H1 (cell line): Measurements from ENCODE around the gene VGLL4. TPM values are rescaled to one million over a fixed set of nuclear protein-coding genes. Genes with fewer than 3 reads are reported as not detected.

Experiments
- polyA plus RNA-seq, 7 experiments: library from polyadenylated mRNA; depleted of rRNA in 3 of 7; stranded (reverse) in 5 of 7; unstranded in 2 of 7; fragments of >200 nt in 5 of 7; fragments of 200-250 nt in 2 of 7; gene quantifications; 1 replicate in 5 of 7; 2 replicates in 1 of 7; 4 replicates in 1 of 7; pipeline versions ENCODE4 v1.2.1 to v1.2.3, GENCODE V29; 2011 to 2013; ENCODE audit warnings: missing spikeins in 2 of 7, mixed read lengths in 2 of 7
- total RNA-seq: library from RNA; stranded (reverse); fragmentation: NEBNext Ultra II Directional; extraction: Animal tissue kit (Norgen Biotek cat#: 25700); gene quantifications from 2 replicates; pipeline ENCODE4 v1.2.1, GENCODE V29; 2021
- TF ChIP-seq, protein P1 (sequence below): IDR thresholded peaks from 2 replicates; pipeline ENCODE4 v1.6.1; 2012; ENCODE audit warnings: inconsistent platforms

Gene VGLL4
- total and polyA plus RNA-seq, 2 of the 8 experiments (the other 6 are each of a cell fraction or from before 2014, with no cell fraction given), result 45.1 to 50.0 TPM

GRCh38 chr3:11654166-11654565 lies 10.5 kb upstream of the VGLL4 start (continued):
- TF ChIP-seq, protein P1, sequence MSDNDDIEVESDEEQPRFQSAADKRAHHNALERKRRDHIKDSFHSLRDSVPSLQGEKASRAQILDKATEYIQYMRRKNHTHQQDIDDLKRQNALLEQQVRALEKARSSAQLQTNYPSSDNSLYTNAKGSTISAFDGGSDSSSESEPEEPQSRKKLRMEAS, result no peak
